Panc1 (cell line): ENCODE data around the gene MRPL9.
"Not testable (repeated sequence)": the region's sequence is repeated elsewhere in the genome, so short reads cannot be mapped to it uniquely, and the experiment has no call there.

ENCODE experiments used
- CTCF ChIP-seq: fragments of 450-650 bp; IDR thresholded peaks from 2 replicates; pipeline ENCODE4 v1.5.1; 2017; ENCODE audit warnings: mild to moderate bottlenecking
- POLR2AphosphoS5 ChIP-seq: IDR thresholded peaks from 2 replicates; pipeline ENCODE4 v1.6.1; 2012; ENCODE audit warnings: mild to moderate bottlenecking, low read depth, low read length, moderate library complexity
- REST ChIP-seq, 2 experiments: IDR thresholded peaks; 2 replicates each; pipeline ENCODE4 v1.6.1; 2011 to 2012; ENCODE audit warnings: low read depth in 2 of 2, control low read depth in 1 of 2, low read length in 1 of 2, mild to moderate bottlenecking in 1 of 2, moderate library complexity in 1 of 2; ENCODE audit not compliant: insufficient read depth in 1 of 2
- SIN3A ChIP-seq: IDR thresholded peaks from 2 replicates; pipeline ENCODE4 v1.6.1; 2012; ENCODE audit warnings: low read depth, mild to moderate bottlenecking, low read length, moderate library complexity, borderline replicate concordance; ENCODE audit not compliant: insufficient read depth
- TCF7L2 ChIP-seq: IDR thresholded peaks from 2 replicates; pipeline ENCODE4 v1.6.1; 2011; ENCODE audit warnings: mild to moderate bottlenecking, low read depth, low read length, inconsistent platforms

GRCh38 chr1:151780736-151781135 lies 17.4 kb upstream of the MRPL9 start:
- not testable (repeated sequence) for TF ChIP-seq CTCF; POLR2AphosphoS5; REST (IDR thresholded peaks at IDR 0.05; ENCODE audit: insufficient read depth in 1 of 2, low read depth in 2 of 2, low read length in 1 of 2); TCF7L2; SIN3A
